C4-2B (cell line): ENCODE measurements around the gene HNRNPA2B1.

Experiments used
- ZFX ChIP-seq: fragments of 450-650 bp; IDR thresholded peaks from 2 replicates; pipeline ENCODE4 v1.6.1; 2017
- TF ChIP-seq, protein P1 (sequence below): fragments of 450-650 bp; conservative IDR thresholded peaks from 2 replicates; pipeline ENCODE4 v1.5.1; 2017; ENCODE audit warnings: mild to moderate bottlenecking

GRCh38 chr7:26213807-26214515 lies 13.4 kb upstream of the HNRNPA2B1 start:
- TF ChIP-seq, protein P1, sequence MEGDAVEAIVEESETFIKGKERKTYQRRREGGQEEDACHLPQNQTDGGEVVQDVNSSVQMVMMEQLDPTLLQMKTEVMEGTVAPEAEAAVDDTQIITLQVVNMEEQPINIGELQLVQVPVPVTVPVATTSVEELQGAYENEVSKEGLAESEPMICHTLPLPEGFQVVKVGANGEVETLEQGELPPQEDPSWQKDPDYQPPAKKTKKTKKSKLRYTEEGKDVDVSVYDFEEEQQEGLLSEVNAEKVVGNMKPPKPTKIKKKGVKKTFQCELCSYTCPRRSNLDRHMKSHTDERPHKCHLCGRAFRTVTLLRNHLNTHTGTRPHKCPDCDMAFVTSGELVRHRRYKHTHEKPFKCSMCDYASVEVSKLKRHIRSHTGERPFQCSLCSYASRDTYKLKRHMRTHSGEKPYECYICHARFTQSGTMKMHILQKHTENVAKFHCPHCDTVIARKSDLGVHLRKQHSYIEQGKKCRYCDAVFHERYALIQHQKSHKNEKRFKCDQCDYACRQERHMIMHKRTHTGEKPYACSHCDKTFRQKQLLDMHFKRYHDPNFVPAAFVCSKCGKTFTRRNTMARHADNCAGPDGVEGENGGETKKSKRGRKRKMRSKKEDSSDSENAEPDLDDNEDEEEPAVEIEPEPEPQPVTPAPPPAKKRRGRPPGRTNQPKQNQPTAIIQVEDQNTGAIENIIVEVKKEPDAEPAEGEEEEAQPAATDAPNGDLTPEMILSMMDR = no peak
- no peak for TF ChIP-seq ZFX
